Mucosa of gallbladder (tissue), 1 donor: ENCODE results near the gene ERCC6L. TPM values are rescaled to one million over a fixed set of nuclear protein-coding genes. Genes with fewer than 3 reads are reported as not detected.
A peak's percentile ranks its signal among the peaks of the same experiment; 100 is the strongest.
"Not testable (repeated sequence)": the region's sequence is repeated elsewhere in the genome, so short reads cannot be mapped to it uniquely, and the experiment has no call there.

Source experiments
- DNase-seq: peaks from one replicate; pipeline ENCODE4 v3.0.0-alpha.2; 2020; ENCODE audit warnings: low spot score
- total RNA-seq: library from RNA; stranded (reverse); gene quantifications from one replicate; pipeline ENCODE4 v1.2.1, GENCODE V29; 2021
- donor health status: DM: no; HTN: no; CAD: no.

ERCC6L gene
- total RNA-seq, 1 donor from 2014 or later = 0.23 TPM

DNA sequence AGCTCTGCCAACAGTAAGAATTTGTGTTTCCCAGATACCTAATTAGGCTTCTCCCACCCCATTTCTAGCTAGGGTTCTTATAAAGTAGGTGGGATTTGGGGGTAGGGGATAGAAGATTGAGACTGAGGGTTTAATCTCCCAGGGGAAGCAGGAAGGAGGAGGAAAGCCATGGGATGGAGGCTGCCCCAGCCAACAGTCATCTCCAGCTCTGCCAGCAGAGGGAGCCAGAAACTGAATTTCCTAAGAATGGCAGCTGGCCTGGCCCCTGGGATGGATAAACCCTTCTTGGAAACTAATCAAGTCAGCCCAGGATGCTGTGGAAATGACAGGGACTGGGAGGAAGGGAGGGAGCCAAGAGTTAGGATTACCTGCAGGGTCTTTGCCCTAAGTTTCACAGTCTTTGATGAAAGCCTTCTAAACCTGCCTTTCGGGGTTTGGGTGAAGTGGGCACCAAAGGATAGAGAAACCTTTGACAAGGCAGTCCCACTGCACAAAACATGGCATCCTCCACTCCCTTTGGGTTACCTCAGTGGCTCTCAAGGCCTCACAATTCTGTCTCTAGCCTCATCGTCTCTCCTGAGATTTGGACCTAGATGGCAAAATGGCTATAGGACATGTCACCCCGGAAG lies 6.7 kb upstream of the ERCC6L start:
- peak; percentile 63 for DNase-seq

DNA sequence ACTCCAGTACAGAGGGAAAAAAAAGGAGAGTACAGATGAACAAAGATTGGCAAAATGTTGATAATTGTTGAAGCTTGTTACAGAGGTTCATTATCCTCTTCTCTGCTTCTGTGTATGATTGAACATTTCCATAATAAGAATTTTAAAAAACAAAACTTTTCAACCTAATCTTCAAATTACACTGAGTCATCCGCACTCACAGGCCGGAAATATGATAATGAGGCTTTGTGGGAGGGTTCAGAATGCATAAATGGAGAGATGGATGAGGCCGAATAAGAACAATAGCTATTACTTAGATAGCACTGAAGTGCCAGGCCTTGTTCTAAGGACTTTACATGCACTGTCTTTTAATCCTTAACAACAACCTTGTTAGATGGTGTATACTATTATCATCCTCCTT lies 4.6 kb upstream of the ERCC6L start:
- DNase-seq = no peak

DNA sequence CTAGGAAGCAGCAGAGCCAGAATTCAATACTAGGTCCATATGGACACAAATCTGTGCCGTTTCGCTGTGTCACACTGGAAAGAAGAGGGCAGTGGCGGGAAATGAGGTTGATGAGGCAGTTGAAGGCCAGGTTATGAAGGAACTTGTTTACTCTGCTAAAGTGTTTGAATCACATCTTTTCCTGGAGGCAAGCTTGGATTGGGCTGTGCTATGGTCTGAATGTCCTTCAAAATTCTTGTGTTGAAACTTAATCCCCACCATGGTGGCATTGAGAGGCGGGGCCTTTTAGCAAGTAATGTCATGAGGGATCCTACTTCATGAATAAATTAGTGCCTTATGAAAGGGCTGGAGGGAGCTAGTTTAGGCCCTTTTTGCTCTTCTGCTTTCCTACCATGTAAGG lies 2.1 kb upstream of the ERCC6L start:
- no peak for DNase-seq

DNA sequence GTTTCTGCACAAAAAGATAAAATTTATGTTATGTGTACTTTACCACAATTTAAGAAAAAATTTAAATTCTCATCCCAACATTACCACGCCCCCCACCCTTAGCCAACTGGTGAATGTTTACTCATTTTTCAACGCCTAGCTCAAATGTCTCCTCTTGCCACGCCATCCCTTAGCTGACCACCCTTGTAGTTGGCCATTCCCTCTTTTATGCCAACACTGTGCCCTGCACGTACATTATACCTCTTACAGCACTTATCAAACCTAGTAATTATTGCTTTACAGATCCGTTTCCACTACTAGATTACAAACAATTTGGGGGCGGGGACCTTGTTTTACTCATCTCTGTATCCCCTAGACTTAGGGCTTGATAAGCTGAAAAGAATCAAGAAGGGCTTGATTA lies 644 bp downstream of the ERCC6L start:
- no peak for DNase-seq

DNA sequence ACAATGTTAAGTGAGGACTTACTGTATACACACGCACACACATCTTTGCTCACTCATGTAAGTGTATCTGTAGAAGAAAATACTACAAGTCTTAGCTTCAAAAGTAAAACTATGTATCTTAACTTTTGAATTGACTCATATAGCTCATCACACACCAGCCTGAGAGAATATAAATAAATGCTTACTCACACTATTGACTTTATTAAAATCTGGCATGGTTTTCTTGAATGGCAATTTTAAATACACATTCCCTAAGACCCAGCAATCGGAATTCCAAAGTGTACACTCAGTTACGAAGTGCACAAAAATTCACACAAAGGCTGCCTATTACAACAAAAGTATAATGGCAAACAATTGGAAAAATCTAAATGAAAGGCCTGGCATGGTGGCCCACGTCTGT lies 2.0 kb downstream of the ERCC6L start:
- no peak for DNase-seq

DNA sequence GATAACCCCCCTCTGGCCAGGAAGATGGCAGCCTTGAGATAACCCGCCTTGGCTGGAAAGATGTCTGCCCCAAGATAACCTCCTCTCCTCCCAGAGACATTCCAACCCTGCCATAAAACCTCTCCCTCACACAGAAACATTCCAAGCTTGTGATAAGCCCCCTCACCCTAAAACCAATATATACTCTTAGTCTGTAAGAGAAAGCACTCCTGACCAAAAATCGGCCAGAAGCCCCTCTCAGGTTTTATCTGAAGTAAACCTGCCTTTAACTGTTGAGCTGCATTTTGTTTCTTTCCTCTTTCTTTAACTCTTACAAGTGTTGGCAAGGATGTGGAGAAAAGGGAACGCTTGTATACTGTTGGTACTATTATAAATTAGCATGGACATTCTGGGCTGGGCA lies 8.5 kb downstream of the ERCC6L start:
- DNase-seq = no peak

DNA sequence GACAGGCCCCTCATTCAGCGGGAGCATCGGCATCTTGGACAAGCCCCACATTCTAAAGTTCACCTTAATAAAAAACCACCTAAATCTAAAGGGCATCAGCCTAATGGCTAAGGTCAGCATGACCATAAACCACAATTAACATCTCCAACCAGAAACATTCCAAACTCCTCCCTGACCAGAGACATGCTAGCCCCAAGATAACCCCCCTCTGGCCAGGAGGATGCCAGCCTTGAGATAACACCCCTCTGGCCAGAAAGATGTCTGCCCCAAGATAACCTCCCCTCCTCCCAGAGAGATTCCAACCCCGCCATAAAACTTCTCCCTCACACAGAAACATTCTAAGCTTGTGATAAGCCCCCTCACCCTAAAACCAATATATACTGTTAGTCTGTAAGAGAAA lies 18.5 kb downstream of the ERCC6L start:
- DNase-seq = not testable (repeated sequence)

DNA sequence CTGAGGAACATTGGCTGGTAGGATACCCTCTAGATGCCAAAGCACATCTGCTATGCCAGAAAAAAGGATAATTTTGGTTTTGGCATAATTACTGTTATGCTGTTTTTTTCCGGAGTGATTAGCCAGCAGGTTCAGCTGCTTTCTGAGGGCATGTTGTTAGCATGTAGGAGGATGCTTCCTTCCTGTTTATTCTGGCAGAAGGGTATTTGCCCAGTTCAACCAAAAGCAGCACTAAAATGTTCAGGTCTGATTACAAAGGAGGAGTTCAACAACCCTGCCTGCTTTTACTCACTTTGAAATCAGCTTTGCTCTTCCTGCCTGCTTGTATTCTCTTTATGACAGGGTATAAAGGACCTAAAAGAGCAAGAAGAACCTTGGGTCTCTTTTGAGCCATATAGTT lies 21.9 kb downstream of the ERCC6L start:
- no peak for DNase-seq

DNA sequence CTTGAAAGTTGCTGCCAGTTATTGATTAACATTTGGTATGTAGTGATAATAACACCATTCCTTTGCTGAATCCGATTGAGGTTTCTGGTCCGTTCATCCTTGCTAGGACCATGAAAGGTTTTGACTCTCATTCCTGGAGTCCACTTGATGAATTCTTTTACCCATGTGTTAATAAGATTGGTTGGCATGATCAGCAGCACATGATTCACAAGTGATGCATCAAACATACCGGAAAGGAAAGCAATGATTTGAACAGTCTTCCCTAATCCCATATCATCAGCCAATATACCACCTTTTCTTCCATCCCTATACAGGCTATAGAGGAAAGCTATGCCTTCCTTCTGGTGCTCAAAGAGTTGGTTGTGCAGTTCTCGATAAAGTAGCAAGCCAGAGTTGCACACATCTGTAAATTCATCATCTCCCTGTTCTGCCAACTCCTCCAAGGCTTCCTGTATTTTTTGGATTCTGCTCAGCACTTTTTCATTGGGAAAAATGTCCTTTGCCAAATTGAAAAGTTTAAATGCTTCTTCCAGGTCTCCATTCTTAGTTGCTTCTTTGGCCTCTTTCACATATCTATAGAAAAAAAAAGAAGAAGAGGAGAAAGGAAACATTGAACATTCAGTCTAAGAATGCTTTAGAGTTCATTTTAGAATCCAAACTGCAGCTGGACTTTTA lies 30.6 kb downstream of the ERCC6L start:
- no peak for DNase-seq

DNA sequence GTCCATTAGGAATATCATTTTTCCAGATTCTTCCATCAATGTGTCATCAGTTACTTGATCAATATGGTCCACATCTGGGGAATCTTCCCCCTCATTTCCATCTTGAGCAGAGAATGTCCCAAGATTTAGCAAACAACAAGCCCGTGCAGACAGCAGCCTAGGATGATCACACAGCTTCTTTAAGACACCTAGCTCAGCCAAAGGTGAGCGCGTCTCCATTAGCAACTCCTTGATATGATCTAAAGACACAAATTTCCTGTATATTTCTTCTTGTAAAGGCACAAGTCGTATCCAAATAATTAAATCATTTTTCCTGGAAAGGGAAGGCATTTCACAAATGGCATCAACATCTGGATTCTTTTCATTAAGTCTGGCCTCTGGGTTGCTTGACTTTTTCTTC lies 31.5 kb downstream of the ERCC6L start:
- DNase-seq = no peak

DNA sequence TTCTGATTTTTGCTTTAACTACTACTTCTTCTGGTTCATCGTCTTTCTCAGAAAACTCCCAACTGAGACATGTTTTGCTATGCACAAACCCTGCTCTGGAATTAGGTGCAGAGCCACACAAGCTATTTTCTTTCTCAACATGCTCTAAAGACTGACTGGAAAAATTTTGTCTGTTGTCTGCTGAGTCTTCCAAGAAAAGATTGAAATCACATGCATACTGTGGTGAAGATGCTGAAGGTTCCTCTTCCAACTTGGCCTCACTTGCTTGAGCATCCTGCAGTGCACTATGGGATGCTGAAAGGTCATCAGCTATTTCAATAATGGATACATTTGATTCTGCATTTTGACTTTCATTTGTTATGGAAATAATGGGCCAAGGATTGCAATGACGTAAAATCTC lies 33.1 kb downstream of the ERCC6L start:
- no peak for DNase-seq

DNA sequence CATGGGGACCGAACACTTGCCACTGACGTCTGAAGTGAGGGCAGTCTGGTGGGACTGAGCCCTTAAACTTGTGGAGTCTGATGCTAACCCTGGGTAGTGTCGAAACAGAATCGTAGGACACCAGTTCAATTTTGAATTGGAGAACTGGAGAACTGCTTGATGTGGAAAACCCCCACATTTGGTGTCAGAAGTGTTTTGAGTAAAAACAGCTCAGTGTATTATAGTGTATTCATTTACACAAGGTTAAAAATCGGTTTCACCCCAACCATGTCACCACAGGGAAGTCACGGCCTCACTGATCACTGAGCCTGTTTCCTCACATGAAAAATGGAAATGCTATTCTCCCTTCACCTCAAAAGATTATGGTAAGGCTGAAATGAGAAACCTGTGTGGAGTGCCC lies 35.4 kb downstream of the ERCC6L start:
- no peak for DNase-seq

DNA sequence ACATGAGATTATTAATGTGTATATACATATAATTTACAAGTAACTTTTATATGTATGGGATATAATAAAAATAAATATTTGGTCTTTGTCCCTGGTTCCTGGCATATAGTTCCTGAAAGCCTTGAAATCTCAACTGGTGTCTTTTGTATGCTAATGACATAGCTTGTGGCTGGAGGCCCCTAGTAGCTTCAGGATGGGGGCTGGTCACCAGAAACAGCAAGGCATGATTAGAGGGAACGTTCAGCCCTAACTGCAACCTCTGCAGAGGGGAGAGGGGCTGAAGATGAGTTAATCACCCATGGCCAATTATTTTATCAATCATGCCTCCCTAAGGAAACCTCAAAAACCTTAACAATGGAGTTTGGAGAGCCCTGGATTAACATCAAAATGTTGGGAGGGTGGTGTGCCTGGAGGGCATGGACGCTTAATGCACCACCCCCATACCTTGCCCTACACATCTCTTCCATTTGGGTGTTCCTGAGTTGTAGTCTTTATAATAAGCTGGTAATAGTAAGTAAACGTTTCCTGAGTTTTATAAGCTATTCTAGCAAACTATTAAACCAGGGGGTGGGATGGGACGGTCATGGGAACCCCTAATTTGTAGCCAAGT lies 35.9 kb downstream of the ERCC6L start:
- no peak for DNase-seq

DNA sequence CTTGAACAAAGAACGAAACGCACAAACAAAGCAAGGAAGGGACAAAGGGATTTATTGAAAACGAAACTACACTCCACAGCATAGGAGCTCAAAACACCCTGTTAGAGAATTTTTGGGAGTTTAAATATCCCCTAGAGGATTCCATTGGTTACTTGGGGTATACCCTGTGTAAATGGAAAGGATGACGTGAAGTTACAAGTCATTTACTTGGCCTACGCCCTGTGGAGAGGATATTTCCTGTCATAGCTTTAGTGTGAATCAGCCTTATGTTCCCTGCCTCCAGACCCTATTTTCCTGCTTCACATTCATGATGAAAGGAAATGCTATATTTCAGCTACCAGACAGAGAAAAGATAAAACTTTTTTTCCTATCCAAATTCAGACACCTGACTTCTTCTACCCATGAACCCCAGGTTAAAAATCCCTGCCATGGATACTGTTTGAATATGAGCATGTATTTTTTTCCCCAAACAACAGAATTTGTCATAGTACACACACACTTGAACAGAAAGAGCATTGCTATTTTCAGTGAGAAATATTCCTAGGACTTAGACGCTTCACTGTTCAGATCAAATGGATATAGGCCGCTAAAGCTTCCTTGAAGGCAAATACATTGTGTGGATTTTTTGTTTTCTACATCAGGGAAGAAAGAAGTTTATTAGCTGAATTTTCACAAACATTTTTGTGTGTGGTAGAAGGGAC lies 36.8 kb downstream of the ERCC6L start:
- no peak for DNase-seq

DNA sequence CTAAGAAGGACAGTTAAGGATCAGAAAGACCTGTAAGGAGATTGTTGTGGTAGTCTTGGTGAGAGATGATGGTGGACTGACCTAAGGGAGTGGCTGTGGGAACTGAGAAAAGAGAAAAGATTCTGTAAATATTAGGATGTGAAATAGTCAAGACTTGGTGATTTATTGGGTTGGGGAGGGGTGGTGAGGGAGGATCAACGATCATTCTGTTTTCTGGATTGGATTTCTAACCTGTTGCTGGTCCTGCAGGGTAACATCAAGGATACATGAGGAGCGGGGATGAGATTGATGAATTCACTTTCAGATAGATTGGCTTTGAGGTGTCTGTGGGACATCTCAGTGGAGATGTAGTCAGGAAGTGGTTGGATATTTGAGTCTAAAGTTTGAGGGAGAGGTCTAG lies 55.9 kb downstream of the ERCC6L start:
- no peak for DNase-seq

DNA sequence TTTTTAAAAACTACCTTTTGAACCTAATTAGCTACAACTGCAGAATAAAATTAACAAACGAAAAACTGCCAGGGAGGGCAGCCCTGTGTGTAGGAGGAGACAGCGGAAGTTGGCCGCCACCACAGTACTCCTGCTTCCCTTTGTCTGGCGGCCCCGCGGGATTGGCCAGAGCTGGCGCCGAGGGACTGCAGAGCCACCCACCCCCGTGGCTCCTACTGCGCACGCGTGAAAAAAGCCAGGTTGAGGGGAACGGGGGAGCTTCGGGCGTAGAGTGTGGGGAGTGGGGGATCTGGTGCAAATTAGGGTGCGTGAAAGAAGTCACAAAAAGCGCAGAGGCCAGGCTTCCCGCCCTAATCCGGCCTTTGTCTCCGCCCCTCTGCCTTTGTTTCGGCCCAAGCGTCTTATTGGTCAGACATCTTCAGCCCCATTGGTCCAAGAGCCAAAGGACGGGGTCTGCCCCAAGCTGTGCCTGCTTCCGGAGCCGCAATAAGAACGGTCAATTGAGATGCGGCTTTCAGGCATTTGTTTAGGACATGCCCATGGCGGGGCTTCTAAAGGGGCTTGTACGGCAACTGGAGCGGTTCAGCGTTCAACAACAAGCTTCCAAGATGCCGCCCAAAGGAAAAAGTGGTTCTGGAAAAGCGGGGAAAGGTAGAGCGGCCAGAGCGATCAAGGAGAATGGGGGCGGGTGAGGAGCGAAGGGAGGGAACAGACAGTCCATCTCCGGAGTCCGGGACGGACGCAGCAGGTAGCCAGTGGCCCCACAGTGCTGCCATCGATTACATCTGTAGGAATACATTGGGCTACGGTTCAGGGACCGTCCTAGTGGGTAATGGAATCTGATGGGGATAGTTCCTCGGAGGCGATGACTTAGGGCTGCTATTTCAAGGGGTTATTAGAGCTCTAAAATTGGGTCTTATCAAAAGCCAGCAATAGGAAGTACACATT lies 57.4 kb downstream of the ERCC6L start, which contains the start of gene PIN4:
PIN4 (plus strand) TSS at position 580 of the 948 bp plus-strand sequence; CDS start at position 609, 29 bp downstream.
- peak; percentile 95 for DNase-seq

DNA sequence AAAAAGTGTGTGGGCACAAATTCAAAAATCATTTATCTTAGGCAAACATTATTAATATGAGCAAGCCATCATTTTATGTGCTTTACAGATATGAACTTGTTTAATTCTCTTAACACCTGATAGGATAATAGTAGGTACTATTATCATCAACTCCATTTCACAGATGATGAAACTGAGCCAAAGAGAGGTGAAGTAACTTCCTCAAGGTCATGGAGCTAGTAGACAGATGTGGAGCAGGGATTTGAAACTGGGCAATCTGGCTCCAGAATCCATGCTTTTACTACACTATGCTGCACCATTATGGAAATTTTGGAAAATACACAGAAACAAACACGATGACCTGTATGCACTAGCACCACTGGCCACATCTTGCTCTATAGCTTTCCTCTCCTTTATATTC lies 58.3 kb downstream of the ERCC6L start:
- no peak for DNase-seq

DNA sequence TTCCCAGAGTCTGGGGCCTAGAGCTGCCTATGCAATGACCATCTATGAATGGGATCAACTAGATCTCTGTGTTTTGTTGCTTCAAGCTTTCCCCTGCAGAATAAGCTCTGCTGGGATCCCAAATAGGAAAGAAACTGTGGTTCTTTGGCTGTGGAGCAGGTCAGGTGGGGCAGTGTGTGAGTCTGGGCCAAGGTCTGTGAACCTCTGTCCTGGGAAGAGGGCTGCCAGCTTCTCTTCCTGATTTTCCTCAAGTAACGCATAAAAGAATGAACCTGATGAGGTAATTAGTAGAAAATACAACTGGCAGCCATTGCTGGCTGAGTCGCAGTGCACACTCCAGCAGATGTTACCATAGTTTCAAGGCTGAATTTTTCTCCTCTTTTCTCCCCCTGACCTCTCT lies 61.8 kb downstream of the ERCC6L start:
- no peak for DNase-seq

DNA sequence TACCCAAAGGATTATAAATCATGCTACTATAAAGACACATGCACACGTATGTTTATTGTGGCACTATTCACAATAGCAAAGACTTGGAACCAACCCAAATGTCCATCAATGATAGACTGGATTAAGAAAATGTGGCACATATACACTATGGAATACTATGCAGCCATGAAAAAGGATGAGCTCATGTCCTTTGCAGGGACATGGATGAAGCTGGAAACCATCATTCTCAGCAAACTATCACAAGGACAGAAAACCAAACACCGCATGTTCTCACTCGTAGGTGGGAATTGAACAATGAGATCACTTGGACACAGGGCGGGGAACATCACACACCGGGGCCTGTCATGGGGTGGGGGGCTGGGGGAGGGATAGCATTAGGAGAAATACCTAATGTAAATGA lies 62.5 kb downstream of the ERCC6L start:
- DNase-seq = not testable (repeated sequence)

DNA sequence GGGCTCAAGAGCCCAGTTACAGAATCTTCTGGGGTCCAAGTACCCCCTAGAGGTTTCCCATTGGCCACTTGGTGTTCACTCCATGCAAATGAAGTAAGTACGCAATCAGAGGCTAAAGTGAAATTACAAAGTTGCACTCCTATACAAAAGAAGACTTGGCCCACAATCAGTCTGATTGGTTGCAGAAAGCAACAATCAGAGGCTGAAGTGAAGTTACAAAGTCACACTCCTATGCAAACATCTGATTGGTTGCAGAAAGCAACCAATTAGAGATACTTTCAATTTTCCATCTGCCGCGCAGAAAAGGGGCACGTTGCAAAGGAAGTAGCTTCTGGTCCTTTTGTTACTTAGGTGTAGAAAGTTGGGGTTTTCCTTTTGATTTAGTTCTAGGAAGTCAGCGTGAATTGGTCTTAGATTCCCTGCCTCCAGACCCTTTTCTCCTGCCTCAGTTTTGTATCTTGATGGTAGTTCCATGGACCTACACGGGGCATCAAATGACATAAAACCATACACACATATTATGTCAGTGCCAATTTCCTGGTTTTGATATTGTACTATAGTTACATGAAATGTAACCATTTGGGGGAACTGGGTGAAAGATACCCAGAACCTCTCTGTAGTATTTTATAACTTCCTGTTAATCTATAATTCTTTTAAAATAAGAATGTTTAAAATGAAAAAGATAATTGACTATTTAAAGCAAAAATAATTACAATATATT lies 69.7 kb downstream of the ERCC6L start:
- DNase-seq = peak; percentile 10

DNA sequence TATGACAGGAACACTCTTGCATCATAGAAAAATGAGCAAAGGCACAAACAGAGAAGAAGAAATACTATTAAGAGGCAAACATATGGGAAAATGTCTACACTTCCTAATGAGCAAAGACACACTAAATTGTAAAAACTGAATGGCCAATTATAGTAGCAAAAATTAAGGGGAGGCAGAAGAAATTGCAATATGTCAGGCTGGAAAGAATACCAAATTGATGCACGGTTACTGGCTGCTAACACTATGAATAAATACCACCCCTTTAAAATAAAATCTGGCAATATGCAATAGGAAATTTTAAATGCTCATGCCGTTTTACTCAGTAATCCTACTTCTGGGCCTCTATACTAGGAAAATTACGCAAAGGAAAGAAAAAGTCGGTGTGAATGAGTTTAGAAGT lies 73.3 kb downstream of the ERCC6L start:
- no peak for DNase-seq
